NCI-H2196 treated with DMSO at 0.1 percent for 48 hours (cell line): Measurements from ENCODE around the gene SDK2.

Experiments used
- DNase-seq: peaks from one replicate; lab custom pipeline; 2025; ENCODE audit not compliant: unreplicated experiment; lab: John Stamatoyannopoulos, UW

The SDK2 gene

GRCh38 chr17:73291260-73291801, 352.9 kb downstream of the SDK2 start:
- no peak for DNase-seq

DNA sequence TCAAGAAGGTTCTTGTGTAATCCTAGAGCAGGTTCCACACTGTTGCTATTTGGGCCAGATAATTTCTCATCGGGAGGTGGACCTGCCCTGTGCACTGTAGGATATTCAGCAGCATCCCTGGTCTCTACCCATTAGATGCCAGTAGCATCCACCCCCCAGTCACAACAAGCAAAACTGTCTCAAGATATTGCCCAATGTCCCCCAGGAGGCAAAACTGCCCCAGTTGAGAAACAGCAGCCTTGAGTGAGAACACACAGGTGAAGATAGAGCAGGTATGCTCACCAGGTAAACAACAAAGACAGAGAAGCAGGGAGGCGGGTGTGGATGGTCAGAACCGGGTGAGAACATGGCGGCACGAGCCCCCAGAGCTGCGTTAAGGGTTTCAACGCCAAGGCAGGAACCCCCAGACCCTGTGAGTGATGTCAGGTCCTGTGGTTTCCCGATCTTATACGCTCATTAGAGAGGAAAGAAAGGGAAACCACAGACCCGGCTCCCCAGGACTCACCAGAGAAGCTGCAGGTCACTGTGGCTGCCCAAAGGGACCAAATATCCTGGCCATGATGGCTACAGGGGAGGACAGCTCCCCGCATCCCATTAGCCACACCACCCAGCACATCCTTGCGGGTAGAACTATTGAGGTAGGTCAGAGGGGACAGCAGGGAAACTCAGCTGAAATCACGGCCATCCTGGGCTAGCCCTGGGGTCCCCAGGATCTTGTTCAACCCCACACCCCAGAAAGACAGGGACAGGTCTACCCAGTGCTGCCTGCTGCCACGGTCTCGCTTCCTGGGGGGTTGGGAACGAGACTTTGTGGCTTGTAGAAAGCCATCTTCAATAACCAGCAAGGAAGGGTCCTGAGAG, 353.6 kb downstream of the SDK2 start:
- DNase-seq = no peak

GRCh38 chr17:73289549-73290254, 354.5 kb downstream of the SDK2 start:
- DNase-seq = no peak

DNA sequence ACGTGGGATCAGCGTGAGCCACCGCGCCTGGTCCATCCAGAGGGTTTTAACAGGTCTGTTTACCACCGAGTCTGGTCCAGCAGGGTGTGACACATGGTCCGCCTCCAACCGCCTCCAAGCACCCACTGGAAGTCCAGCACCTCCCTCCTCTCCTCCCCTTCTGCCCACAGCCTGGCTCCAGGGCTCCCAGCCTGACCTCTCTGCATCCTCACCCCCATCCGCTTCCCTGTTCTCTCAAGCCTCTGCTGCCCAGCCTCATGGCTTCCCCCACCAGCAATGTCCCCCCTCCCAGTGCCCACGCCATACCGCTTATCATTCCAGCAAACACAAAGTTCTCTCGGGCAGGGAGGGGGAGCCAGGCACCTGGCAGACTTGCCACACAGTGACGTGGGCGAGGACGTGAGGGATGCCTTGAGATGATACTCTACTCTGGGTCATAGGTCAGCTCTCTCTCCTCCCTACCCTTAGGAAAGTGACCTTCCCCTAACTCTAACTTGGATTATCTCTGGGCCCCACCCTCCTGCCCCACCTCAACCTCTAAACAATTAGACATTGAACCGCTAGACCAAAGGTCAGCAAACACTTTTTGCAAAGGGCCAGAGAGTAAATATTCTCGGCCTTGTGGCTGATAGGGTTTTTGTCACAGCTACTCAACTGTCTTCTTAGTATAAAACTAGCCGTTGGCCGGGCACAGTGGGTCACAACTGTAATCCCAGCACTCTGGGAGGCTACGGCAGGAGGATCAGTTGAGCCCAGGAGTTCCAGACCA, 355.5 kb downstream of the SDK2 start:
- no peak for DNase-seq

GRCh38 chr17:73286863-73287296, 357.4 kb downstream of the SDK2 start:
- no peak for DNase-seq

DNA sequence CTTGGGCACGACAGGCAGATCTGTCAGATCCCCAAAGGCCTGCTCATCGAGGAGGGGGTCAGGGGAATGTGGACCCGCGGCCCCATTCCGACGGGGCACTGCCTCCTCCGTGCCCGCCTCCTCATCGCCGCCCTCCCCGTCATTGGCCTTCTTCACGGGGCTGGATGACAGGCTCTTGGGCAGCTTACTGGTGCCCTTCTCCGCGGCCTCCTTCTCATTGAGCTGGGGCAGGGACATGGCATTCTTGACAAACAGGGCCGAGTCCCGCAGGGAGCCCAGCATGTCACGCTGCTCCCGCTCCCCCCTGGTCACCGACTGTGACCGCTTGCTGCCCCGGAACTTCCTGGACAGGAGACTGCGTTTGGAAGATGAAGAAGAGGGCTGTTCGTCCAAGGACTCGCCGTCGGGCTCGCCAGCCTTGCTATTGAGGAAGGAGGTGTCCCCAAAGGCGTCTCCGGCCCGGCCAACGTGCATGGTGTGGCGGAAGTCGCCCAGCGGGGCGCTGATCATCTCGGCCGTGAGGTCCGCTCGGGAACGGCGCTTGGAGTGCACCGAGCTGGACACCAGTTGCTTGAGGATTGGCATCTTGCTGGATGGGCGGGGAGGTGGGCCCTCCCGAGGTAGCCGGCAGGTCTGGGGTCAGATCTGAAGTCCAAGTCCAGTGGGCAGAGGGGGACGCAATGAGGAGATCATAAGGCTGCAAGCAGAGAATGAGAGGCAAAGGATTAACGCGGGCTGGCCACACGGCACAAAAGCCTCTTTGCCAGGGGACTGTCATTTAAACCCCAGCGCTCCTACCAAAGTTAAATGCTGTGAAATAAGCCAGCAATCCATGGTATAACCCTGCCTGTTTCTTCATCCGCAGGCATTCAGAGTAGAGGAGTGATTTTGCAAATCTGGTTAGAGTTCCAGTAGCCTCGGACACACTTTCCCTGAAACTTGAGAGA, 358.1 kb downstream of the SDK2 start:
- no peak for DNase-seq

- no peak for DNase-seq
Observed at GRCh38 chr17:73285603-73285908, 358.7 kb downstream of the SDK2 start.

GRCh38 chr17:73284906-73285602, 359.2 kb downstream of the SDK2 start:
- no peak for DNase-seq
